ENCODE data around the gene BAHCC1.
"Not testable (repeated sequence)": the region's sequence is repeated elsewhere in the genome, so short reads cannot be mapped to it uniquely, and the experiment has no call there.

BAHCC1 gene

DNA sequence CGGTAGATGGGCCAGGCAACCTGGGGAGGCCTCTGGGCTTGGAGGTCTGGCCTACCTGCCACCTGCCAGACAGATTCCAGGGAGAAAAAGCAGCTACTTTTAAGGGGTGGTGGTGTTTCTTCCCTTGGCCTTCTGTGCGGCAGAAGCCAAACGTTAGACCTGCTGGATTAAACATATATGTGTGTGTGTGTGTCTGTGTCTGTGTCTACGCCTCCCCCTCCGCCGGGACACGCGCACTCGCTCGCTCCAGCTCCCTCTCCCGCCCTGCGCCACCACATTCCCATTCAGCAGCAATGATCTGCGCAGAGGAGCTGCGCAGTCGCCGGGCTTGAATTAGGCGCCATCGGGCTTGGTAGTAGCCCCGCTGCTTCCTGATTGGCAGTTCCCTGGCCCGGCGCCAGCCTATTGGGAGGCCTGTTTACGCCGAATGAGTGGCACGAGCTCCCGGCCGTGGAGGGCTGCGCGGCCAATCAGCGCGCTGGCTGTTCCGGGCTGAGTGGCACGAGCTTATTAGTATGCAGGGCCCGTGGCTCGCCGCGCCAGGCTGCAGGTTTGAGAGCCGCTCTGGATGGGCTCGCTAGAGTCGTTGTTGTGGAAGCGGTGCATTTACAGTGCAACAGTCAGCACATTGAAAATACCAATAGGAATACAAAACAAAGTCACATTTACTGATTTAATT lies at the start of gene BAHCC1:
BAHCC1 (plus strand) TSS at position 537 of the 679 bp plus-strand sequence. CDS start 4,283 bp downstream, outside the sequence.
- TF ChIP-seq Cebpa-rat (IDR thresholded peaks at IDR 0.05), result no peak
- no peaks in the 10 kb centered on the region for H3K9me3 ChIP-seq
- peaks cover 62% of the 10 kb centered on the region for H4K20me1 ChIP-seq
- H3K27me3 ChIP-seq, result peaks cover 7% of the 10 kb centered on the region
- peaks cover 26% of the 10 kb centered on the region for H3K36me3 ChIP-seq
- peak within 1 kb of the TSS; percentile 100 for H3K9ac ChIP-seq
- H3K4me2 ChIP-seq, result peak within 1 kb of the TSS; percentile 100
- H3K4me3 ChIP-seq, result peak within 1 kb of the TSS; percentile 91
- H3K27ac ChIP-seq, result peak within 1 kb of the TSS; percentile 97
- H3K4me1 ChIP-seq, result peaks cover 38% of the 10 kb centered on the region

DNA sequence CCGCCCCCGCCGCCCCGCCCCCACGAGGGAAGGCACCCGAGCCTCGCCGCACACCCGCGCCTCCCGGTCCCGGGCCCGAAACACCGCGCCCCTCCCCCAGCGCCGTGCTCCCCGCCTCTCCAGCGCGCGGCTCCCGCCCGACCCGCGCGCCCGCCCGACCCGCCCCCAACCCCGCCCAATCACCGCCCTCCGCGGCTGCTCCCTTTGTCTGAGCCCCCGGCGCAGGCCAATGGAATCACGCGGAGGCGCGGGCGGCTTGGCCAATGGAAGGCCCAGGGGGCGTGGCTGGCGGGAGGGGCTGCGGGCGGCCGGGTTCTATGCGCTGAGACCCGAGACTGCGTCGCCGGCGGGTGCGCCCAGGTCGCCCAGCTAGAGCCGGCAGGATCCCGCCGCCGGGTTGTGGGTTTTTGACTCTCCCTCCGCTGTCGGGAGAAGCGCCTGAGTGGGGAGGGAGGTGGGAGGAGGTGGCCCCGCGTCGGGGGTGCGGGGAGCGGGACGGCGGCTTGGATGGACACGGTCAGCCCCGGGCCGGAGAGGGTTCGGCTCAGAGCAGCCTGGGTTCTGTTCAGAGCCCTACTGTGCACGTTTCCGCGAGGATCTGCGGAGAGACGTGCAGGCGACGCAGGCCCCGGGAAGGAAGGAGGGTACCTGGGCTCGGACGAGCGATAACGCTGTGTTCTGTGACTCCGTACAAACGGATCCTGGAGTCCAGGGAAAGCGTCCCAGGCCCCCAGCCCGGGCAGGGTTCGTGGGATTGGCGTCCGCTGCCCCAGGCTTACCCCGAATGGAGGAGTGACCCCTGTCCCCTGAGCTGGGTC lies 49.0 kb upstream of the BAHCC1 start:
- peaks cover 37% of the 10 kb centered on the region for H4K20me1 ChIP-seq
- peaks cover 16% of the 10 kb centered on the region for H3K36me3 ChIP-seq
- H3K27me3 ChIP-seq, result peaks cover 48% of the 10 kb centered on the region
- peak overlapping the region; percentile 98 for H3K4me2 ChIP-seq
- peak overlapping the region; percentile 84 for H3K27ac ChIP-seq
- no peak for TF ChIP-seq Cebpa-rat (IDR thresholded peaks at IDR 0.05)
- H3K9ac ChIP-seq, result peak overlapping the region; percentile 85
- H3K4me3 ChIP-seq, result peak overlapping the region; percentile 96
- peaks cover 61% of the 10 kb centered on the region for H3K4me1 ChIP-seq
- no peaks in the 10 kb centered on the region for H3K9me3 ChIP-seq

DNA sequence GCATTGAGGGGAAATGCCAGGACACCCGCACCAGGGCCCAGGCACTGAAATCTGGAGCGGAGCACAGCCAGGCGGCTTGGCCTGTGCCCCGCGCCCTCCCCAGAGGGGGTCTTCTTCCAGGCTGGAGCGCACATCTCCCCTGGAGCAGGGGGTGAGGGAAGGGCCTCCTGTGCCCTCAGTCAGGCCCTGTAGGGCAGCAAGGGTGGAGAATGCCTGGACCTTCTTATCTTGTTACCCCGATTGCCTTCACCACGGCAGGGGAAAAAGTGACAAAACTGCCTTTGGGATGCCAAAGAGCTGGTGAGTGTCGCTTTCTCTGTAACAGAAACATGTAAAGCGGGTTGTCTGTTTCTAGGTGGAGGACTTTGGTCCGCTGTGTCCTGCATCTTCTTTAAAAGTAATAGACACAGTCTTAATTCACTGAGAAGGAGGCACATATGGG lies 48.3 kb upstream of the BAHCC1 start:
- Histone ChIP-seq H3K9me3 (no peaks in the 10 kb centered on the region), H3K27ac (peak overlapping the region; percentile 84; the same call in 1 of the 2 replicates), H3K9ac (peak overlapping the region; percentile 85), H4K20me1 (peaks cover 31% of the 10 kb centered on the region), H3K27me3 (peaks cover 41% of the 10 kb centered on the region), H3K36me3 (peaks cover 12% of the 10 kb centered on the region), H3K4me2 (peak overlapping the region; percentile 98), H3K4me3 (peak overlapping the region; percentile 71), H3K4me1 (peaks cover 57% of the 10 kb centered on the region)
- no peak for TF ChIP-seq Cebpa-rat (IDR thresholded peaks at IDR 0.05)

GRCh38 chr17:81347437-81347836 lies 47.8 kb upstream of the BAHCC1 start:
- no peak overlapping the region for H3K27ac ChIP-seq
- no peak overlapping the region for H3K4me3 ChIP-seq
- peaks cover 26% of the 10 kb centered on the region for H4K20me1 ChIP-seq
- H3K4me1 ChIP-seq, result peaks cover 52% of the 10 kb centered on the region
- no peak for TF ChIP-seq Cebpa-rat (IDR thresholded peaks at IDR 0.05)
- peaks cover 10% of the 10 kb centered on the region for H3K36me3 ChIP-seq
- peak overlapping the region; percentile 98 for H3K4me2 ChIP-seq
- peaks cover 36% of the 10 kb centered on the region for H3K27me3 ChIP-seq
- no peaks in the 10 kb centered on the region; the same call in 1 of the 2 replicates for H3K9me3 ChIP-seq
- H3K9ac ChIP-seq, result peak overlapping the region; percentile 85

DNA sequence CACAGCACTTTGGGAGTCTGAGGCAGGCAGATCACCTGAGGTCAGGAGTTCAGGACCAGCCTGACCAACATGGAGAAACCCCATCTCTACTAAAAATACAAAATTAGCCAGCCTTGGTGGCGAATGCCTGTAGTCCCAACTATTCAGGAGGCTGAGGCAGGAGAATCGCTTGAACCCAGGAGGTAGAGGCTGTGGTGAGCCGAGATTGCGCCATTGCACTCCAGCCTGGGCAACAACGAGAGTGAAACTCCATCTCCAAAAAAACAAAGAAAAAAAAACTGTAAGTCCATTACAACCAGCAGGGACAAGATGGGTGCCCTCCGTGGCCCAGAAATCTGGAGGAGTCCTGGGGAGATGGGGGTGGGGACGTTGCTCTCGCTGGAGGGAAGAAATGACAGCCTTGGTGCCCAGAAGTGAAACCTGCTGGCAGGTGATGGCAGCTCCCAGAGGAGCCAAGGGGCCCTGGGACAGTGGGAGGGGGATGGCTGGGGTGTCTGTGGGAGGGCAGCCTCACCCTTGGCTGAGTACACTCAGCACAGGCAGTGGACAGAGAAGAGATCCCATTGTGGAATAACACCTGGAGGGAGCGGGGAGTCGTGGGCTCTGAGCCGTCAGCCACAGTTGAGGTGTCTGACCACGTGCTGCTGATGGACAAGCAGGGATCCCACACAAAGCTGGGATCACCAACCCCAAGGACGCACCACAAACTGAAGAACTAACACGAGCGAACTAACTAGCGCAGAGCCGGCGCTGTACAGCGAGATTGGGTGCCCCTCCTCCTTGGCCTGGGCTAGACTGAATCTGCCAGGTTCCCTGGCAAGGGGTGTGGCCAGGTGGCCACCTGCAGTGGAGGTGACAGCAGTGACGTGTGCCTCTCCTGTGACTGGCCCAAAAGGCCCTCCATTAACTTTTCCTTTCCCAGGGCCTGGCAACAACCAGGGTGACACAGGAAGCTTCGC lies 46.9 kb upstream of the BAHCC1 start:
- Histone ChIP-seq H3K27me3 (peaks cover 27% of the 10 kb centered on the region), H3K36me3 (peaks cover under 1% of the 10 kb centered on the region; the same call in 1 of the 2 replicates), H3K4me1 (peaks cover 51% of the 10 kb centered on the region), H3K9me3 (no peaks in the 10 kb centered on the region; the same call in 1 of the 2 replicates), H4K20me1 (peaks cover 16% of the 10 kb centered on the region), H3K9ac (no peak overlapping the region), H3K4me2 (peak overlapping the region; percentile 98), H3K4me3 (no peak overlapping the region), H3K27ac (no peak overlapping the region)
- TF ChIP-seq Cebpa-rat (IDR thresholded peaks at IDR 0.05), result peak; percentile 46; the same call in 1 of the 2 replicates

- no peak overlapping the region; the same call in 1 of the 2 replicates for H3K9ac ChIP-seq
These were observed 45.6 kb upstream of the BAHCC1 start for GRCh38 chr17:81349397-81350319.

DNA sequence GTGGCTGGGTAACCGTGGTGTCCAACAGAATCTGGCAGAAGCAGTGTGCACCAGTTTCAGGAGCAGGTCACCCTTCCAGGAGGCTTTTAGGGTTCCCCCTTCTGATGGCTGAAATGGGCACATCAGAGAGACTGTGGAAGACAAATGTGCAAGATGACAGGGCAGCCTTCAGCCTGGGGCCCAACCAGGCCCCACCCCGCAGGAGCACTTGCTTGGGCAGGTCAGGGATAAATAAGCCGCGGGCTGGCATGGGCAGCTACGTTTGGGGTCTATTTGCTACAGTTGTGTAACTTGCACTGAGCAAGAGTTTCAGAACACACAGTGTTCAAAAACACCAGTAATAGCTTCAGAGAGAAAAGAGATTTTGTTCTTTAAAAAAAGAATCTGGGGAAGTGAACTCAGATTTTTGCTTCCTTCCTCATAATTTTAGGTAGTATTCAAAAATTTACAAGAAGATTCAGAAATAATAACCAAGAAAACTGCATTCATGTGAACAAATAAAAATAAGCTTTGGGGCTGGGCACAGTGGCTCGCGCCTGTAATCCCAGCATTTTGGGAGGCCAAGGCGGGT lies 44.9 kb upstream of the BAHCC1 start:
- TF ChIP-seq Cebpa-rat (IDR thresholded peaks at IDR 0.05), result no peak
- no peaks in the 10 kb centered on the region; the same call in 1 of the 2 replicates for H3K9me3 ChIP-seq
- H3K4me1 ChIP-seq, result peaks cover 51% of the 10 kb centered on the region
- no peak overlapping the region for H3K4me3 ChIP-seq
- H3K27me3 ChIP-seq, result peaks cover 6% of the 10 kb centered on the region; the same call in 1 of the 2 replicates
- H3K4me2 ChIP-seq, result peak overlapping the region; percentile 98
- H3K27ac ChIP-seq, result peak overlapping the region; percentile 20; the same call in 1 of the 2 replicates
- no peaks in the 10 kb centered on the region for H3K36me3 ChIP-seq
- H4K20me1 ChIP-seq, result peaks cover 7% of the 10 kb centered on the region; the same call in 1 of the 2 replicates
- H3K9ac ChIP-seq, result no peak overlapping the region; the same call in 1 of the 2 replicates

More at GRCh38 chr17:81349397-81350319, 45.6 kb upstream of the BAHCC1 start:
- Histone ChIP-seq H3K27me3 (peaks cover 14% of the 10 kb centered on the region), H3K27ac (peak overlapping the region; percentile 20; the same call in 1 of the 2 replicates), H3K4me2 (peak overlapping the region; percentile 98), H3K4me1 (peaks cover 51% of the 10 kb centered on the region), H3K9me3 (no peaks in the 10 kb centered on the region; the same call in 1 of the 2 replicates), H4K20me1 (peaks cover 7% of the 10 kb centered on the region; the same call in 1 of the 2 replicates), H3K4me3 (no peak overlapping the region), H3K36me3 (no peaks in the 10 kb centered on the region)
- no peak for TF ChIP-seq Cebpa-rat (IDR thresholded peaks at IDR 0.05)

- H3K4me2 ChIP-seq, H3K27ac ChIP-seq, H3K4me3 ChIP-seq, H3K36me3 ChIP-seq, H4K20me1 ChIP-seq, H3K9me3 ChIP-seq, H3K9ac ChIP-seq, H3K27me3 ChIP-seq: not testable (repeated sequence)
- peaks cover 49% of the 10 kb centered on the region for H3K4me1 ChIP-seq
These were observed 43.8 kb upstream of the BAHCC1 start for GRCh38 chr17:81351329-81352052.

- H3K4me3 ChIP-seq, H3K9me3 ChIP-seq, H3K36me3 ChIP-seq, H3K27ac ChIP-seq, H3K4me2 ChIP-seq, H3K27me3 ChIP-seq, H3K9ac ChIP-seq, H4K20me1 ChIP-seq: not testable (repeated sequence)
- H3K4me1 ChIP-seq, result peaks cover 44% of the 10 kb centered on the region
These were observed 43.2 kb upstream of the BAHCC1 start for GRCh38 chr17:81352056-81352455.
